HG02610 (cell line): ENCODE measurements around the gene TSC22D4.
A peak's percentile ranks its signal among the peaks of the same experiment; 100 is the strongest.
"Not testable (repeated sequence)": the region's sequence is repeated elsewhere in the genome, so short reads cannot be mapped to it uniquely, and the experiment has no call there.

ENCODE experiments used
- ATAC-seq: cut with Tn5 transposase; IDR thresholded peaks from one replicate; pipeline ENCODE4 v1.9.1; 2021; ENCODE audit warnings: mild to moderate bottlenecking, moderate library complexity; ENCODE audit not compliant: unreplicated experiment

The TSC22D4 gene

GRCh38 chr7:100478958-100479660, at the start of gene TSC22D4:
Gene TSC22D4, minus strand, starts transcription at chr7:100479214. Its CDS starts 1,176 bp downstream, at chr7:100478038.
- ATAC-seq = peak; percentile 59

GRCh38 chr7:100528108-100528866, 49.3 kb upstream of the TSC22D4 start:
- not testable (repeated sequence) for ATAC-seq

GRCh38 chr7:100523192-100523591, 44.2 kb upstream of the TSC22D4 start:
- ATAC-seq = not testable (repeated sequence)

- ATAC-seq = not testable (repeated sequence)
These were observed 43.0 kb upstream of the TSC22D4 start for GRCh38 chr7:100521909-100522593.

GRCh38 chr7:100521076-100521475, 42.1 kb upstream of the TSC22D4 start:
- ATAC-seq = no peak

- no peak for ATAC-seq
These were observed 41.1 kb upstream of the TSC22D4 start for GRCh38 chr7:100520138-100520537.

- ATAC-seq = no peak
These were observed 40.6 kb upstream of the TSC22D4 start for GRCh38 chr7:100519580-100519979.

- ATAC-seq = no peak
These were observed 38.3 kb upstream of the TSC22D4 start for GRCh38 chr7:100517305-100517704.

- no peak for ATAC-seq
These were observed 37.3 kb upstream of the TSC22D4 start for GRCh38 chr7:100516135-100516812.

GRCh38 chr7:100515072-100515532, 36.1 kb upstream of the TSC22D4 start:
- ATAC-seq = no peak

- ATAC-seq = no peak
These were observed 34.3 kb upstream of the TSC22D4 start for GRCh38 chr7:100513212-100513810.

- ATAC-seq = no peak
These were observed 31.6 kb upstream of the TSC22D4 start for GRCh38 chr7:100510437-100511239.

- ATAC-seq = no peak
These were observed 30.2 kb upstream of the TSC22D4 start for GRCh38 chr7:100509231-100509630.

GRCh38 chr7:100506356-100506923, 27.4 kb upstream of the TSC22D4 start:
- ATAC-seq = no peak

GRCh38 chr7:100504887-100505611, 26.0 kb upstream of the TSC22D4 start:
- ATAC-seq = no peak

GRCh38 chr7:100504031-100504430, 25.0 kb upstream of the TSC22D4 start:
- not testable (repeated sequence) for ATAC-seq

GRCh38 chr7:100500743-100501142, 21.7 kb upstream of the TSC22D4 start:
- not testable (repeated sequence) for ATAC-seq

GRCh38 chr7:100496509-100496908, 17.5 kb upstream of the TSC22D4 start:
- no peak for ATAC-seq
